ENCODE data around the gene PACRG.

DNA sequence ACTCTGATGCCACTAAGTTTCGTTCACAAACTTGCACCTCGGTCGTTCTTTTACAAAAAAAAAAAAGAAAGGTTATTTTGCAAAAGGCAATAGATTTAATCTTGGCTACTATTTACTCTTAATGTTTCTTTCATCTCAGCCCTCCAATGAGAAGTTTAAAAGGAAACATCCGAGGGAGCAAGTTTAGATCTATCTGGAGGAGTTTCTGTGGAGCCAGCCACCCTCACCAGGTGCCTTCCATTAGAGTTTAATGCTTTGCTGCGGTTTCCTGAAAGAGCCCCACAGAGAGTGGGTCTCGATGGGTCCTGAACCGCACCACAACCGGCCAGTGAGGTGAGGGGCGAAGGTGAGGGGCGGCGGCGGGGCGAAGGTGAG, 840 bp upstream of the PACRG start:
- TF ChIP-seq REST (IDR thresholded peaks at IDR 0.05) (no peak), JUND (IDR thresholded peaks at IDR 0.05) (no peak), TAF1 (conservative IDR thresholded peaks at IDR 0.05) (no peak), RAD21 (IDR thresholded peaks at IDR 0.05) (no peak), GABPA (IDR thresholded peaks at IDR 0.05 in 1 of 2, conservative IDR thresholded peaks at IDR 0.05 in 1 of 2) (no peak), SP1 (IDR thresholded peaks at IDR 0.05) (no peak), YY1 (IDR thresholded peaks at IDR 0.05) (peak; percentile 50)
- TF ChIP-seq, protein P1, sequence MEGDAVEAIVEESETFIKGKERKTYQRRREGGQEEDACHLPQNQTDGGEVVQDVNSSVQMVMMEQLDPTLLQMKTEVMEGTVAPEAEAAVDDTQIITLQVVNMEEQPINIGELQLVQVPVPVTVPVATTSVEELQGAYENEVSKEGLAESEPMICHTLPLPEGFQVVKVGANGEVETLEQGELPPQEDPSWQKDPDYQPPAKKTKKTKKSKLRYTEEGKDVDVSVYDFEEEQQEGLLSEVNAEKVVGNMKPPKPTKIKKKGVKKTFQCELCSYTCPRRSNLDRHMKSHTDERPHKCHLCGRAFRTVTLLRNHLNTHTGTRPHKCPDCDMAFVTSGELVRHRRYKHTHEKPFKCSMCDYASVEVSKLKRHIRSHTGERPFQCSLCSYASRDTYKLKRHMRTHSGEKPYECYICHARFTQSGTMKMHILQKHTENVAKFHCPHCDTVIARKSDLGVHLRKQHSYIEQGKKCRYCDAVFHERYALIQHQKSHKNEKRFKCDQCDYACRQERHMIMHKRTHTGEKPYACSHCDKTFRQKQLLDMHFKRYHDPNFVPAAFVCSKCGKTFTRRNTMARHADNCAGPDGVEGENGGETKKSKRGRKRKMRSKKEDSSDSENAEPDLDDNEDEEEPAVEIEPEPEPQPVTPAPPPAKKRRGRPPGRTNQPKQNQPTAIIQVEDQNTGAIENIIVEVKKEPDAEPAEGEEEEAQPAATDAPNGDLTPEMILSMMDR (IDR thresholded peaks at IDR 0.05; ENCODE audit: low read depth, low read length, missing input control), result no peak
- TF ChIP-seq, protein P2, sequence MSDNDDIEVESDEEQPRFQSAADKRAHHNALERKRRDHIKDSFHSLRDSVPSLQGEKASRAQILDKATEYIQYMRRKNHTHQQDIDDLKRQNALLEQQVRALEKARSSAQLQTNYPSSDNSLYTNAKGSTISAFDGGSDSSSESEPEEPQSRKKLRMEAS (IDR thresholded peaks at IDR 0.05), result no peak
